Gastroesophageal sphincter (tissue), 3 donors: ENCODE measurements around the gene PBX3.

Experiments
- CTCF ChIP-seq, 4 experiments: fragments of 200-600 bp in 2 of 4; fragments of 450-650 bp in 2 of 4; sonication (generic) in 1 of 4; IDR thresholded peaks; one replicate each; pipeline ENCODE4 v1.5.1; 2017 to 2019; ENCODE audit warnings: antibody characterized with exemption in 4 of 4, mild to moderate bottlenecking in 2 of 4, moderate library complexity in 2 of 4
- POLR2A ChIP-seq, 2 donors: fragments of 450-650 bp; IDR thresholded peaks; one replicate each; pipeline ENCODE4 v1.6.1; 2017; ENCODE audit warnings: antibody characterized with exemption in 2 of 2, mild to moderate bottlenecking in 2 of 2, moderate library complexity in 1 of 2
- POLR2AphosphoS5 ChIP-seq: sonication (generic); formaldehyde crosslinking; IDR thresholded peaks from one replicate; pipeline ENCODE4 v1.6.1; 2017; ENCODE audit warnings: antibody characterized with exemption

DNA sequence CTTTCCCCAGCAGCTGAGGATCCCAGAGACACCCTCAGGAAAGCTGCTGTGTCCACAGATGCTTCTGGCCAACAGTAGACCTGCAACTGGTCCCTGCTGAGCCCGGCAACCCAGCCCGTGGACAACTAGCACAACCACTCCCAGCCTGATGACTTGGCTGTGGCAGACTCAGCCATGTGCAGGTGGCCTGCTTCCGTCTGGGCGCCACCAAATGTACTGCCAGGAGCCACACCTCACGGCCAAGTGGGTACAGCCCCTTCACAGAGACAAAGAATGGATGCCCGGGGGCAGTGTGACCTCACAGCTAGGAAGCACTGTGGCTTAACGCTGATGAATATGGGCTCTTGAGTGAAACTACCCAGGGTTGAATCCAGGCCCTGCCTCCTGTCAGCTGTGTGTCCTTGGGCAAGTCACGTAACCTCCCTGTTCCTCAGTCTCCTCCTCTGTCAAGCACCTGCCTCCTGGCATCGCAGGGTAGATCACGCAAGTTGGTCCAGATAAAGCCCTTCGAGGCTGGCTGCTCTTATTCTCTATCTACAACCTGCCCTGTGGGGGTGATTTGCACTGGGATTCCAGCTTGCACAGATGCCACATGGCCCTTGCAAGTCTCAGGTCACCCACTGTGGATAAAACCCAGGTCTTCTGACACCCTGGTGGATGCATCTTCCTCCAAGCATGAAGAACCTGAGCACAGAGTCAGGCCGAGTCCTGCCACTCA is 225.0 kb downstream of the PBX3 start:
- TF ChIP-seq POLR2A (IDR thresholded peaks at IDR 0.05) (no peak), CTCF (IDR thresholded peaks at IDR 0.05) (no peak), POLR2AphosphoS5 (no peak)
